ENCODE data around the gene PIGP.

DNA sequence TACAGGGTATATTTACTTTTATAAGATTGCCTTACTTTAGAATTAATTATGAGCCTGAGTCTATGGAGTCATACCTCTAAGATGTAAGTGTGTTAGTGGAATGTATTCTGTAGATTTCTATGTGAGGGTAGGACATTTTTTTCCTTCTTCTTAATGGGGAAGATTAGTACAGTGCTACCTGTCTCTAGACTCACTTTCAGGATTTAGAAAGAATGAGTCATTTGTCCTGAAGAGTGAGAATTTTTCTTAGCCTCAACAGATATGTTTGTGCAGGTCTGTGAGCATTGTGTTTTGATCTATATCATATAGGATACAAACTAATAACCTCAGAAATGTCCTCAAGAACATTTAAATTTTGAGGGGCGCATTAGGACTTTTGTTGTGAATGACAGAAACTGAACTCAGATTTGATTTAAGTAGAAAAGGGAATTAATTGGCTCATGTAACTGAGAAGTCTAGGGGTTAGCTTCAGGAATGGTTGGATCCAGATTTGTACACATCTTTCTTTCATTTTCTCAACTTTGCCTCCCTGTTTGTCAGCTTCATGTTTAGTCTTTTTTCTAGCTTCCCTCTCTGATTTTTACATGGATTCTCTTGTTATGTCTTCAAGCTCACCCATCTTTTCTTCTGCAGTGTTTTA, 45.4 kb upstream of the PIGP start:
- no peak for TF ChIP-seq CTCF (IDR thresholded peaks at IDR 0.05)
- no peak for TF ChIP-seq POLR2A (IDR thresholded peaks at IDR 0.05)

Measured in lower leg skin (tissue), 3 donors.